Measurements from ENCODE around the gene FMO1. TPM values are rescaled to one million over a fixed set of nuclear protein-coding genes. Genes with fewer than 3 reads are reported as not detected.

Gene FMO1
- polyA plus RNA-seq (2011; rRNA removed): not detected in 2 replicates
- not detected in 2 replicates for polyA plus RNA-seq (2012; cell fraction: cytosol; rRNA removed)
- not detected in 2 replicates for polyA plus RNA-seq (2012; cell fraction: nucleus; rRNA removed)
- not detected in 3 replicates for polyA plus RNA-seq (2017; fragmentation: RNase III; extraction: RNeasy Plus Mini Kit Qiagen cat#74134 plus additional on column Dnase treatment)
- not detected in 2 replicates for polyA minus RNA-seq (2011; rRNA and poly(A)+ RNA removed)

- DNase-seq (ENCODE audit: low read depth in 1 of 2, low spot score in 1 of 2): no peak
- ChIA-PET CTCF (interaction anchor here (0.6 to 1.7 kb wide), 3 partner anchors 10 to 157 kb away, joined by 3 to 11 read pairs (median 4); partner anchors contain the start of gene FMO4), POLR2A (no interaction called here)
- Histone ChIP-seq H3K9me3 (no peaks in the 10 kb centered on the region), H3K4me2 (no peak within 1 kb of the TSS), H3K4me1 (no peaks in the 10 kb centered on the region), H3K4me3 (no peak within 1 kb of the TSS), H3K27ac (no peak within 1 kb of the TSS)
- WGBS (ENCODE audit: missing lambda C conversion rate): 49% methylated on average over 4 of the region's 4 CpGs
- ATAC-seq: no peak
- no peak for FAIRE-seq
- TF ChIP-seq FOSB (CRISPR knock-in tag; IDR thresholded peaks at IDR 0.05) (no peak), POLR2AphosphoS2 (conservative IDR thresholded peaks at IDR 0.05; ENCODE audit: low read length) (no peak), NFE2L2 (conservative IDR thresholded peaks at IDR 0.05; ENCODE audit: low read length) (no peak), RNF2 (IDR thresholded peaks at IDR 0.05; ENCODE audit: borderline replicate concordance, low read depth) (no peak), MAZ (IDR thresholded peaks at IDR 0.05; ENCODE audit: borderline replicate concordance, low read depth, low read length) (no peak), MAFK (IDR thresholded peaks at IDR 0.05; ENCODE audit: partially characterized antibody) (no peak), ZC3H11A (IDR thresholded peaks at IDR 0.05) (no peak), TP53 (CRISPR knock-in tag; IDR thresholded peaks at IDR 0.05) (no peak)
Observed at GRCh38 chr1:171248302-171248701, at the start of gene FMO1. Gene FMO1 (plus strand): TSS chr1:171248494. CDS start chr1:171258088, 9,594 bp downstream.

DNA sequence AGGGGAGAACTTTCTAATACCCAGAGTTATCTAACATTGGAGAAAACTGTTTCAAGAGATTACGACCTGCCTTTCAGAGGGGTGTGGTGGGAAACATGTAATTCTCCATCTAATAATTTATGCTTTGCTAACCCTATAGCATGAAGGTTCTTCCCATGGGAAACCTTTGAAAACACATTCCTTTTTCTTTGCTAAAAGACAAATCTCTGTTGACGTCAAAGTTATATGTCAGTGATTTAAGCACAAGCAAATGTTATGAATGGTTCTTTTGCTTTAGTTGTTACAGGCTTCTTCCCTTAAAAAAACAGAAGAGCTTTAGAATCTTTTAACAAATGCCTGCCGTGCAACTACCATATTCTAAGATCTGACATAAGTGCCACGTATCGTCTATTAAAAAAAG is 44.0 kb upstream of the FMO1 start:
- 46% methylated on average over 5 of the region's 5 CpGs for WGBS (ENCODE audit: missing lambda C conversion rate)
- POLR2A ChIA-PET: no interaction called here
- CTCF ChIA-PET: no interaction called here

GRCh38 chr1:171206204-171206977 is 41.9 kb upstream of the FMO1 start:
- H3K4me1 ChIP-seq: no peaks in the 10 kb centered on the region
- H3K9me3 ChIP-seq: no peaks in the 10 kb centered on the region
- no peak overlapping the region for H3K4me3 ChIP-seq
- DNase-seq (ENCODE audit: low read depth in 1 of 2, low spot score in 1 of 2) (no peak), FAIRE-seq (no peak), ATAC-seq (no peak)
- no peak overlapping the region for H3K27ac ChIP-seq
- H3K4me2 ChIP-seq: no peak overlapping the region
- CTCF ChIA-PET: interaction anchor here (1.1 to 1.5 kb wide), 2 partner anchors 9 to 21 kb away, joined by 3 to 4 read pairs; no protein-coding TSS in a partner anchor
- TF ChIP-seq, protein P1, sequence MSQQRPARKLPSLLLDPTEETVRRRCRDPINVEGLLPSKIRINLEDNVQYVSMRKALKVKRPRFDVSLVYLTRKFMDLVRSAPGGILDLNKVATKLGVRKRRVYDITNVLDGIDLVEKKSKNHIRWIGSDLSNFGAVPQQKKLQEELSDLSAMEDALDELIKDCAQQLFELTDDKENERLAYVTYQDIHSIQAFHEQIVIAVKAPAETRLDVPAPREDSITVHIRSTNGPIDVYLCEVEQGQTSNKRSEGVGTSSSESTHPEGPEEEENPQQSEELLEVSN (IDR thresholded peaks at IDR 0.05; ENCODE audit: borderline replicate concordance, low read depth): no peak
- TF ChIP-seq TFCP2L1 (CRISPR knock-in tag; IDR thresholded peaks at IDR 0.05): no peak
- 13% methylated on average over 3 of the region's 3 CpGs for WGBS (ENCODE audit: missing lambda C conversion rate)
- POLR2A ChIA-PET: no interaction called here

More for the DNA sequence above, 44.0 kb upstream of the FMO1 start:
- Histone ChIP-seq H3K9me3 (no peaks in the 10 kb centered on the region), H3K27ac (no peak overlapping the region), H3K4me3 (no peak overlapping the region), H3K4me2 (no peak overlapping the region), H3K4me1 (no peaks in the 10 kb centered on the region)
- ATAC-seq: no peak
- no peak for DNase-seq (ENCODE audit: low read depth in 1 of 2, low spot score in 1 of 2)
- TF ChIP-seq GATA3 (IDR thresholded peaks at IDR 0.05; ENCODE audit: borderline replicate concordance) (no peak), FOSB (CRISPR knock-in tag; IDR thresholded peaks at IDR 0.05) (no peak), TP53 (CRISPR knock-in tag; IDR thresholded peaks at IDR 0.05) (no peak), RCOR1 (IDR thresholded peaks at IDR 0.05; ENCODE audit: low read depth, low read length) (no peak), SMC3 (IDR thresholded peaks at IDR 0.05) (no peak)
- TF ChIP-seq, protein P2, sequence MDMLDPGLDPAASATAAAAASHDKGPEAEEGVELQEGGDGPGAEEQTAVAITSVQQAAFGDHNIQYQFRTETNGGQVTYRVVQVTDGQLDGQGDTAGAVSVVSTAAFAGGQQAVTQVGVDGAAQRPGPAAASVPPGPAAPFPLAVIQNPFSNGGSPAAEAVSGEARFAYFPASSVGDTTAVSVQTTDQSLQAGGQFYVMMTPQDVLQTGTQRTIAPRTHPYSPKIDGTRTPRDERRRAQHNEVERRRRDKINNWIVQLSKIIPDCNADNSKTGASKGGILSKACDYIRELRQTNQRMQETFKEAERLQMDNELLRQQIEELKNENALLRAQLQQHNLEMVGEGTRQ (IDR thresholded peaks at IDR 0.05): no peak
- FAIRE-seq: no peak

- no peak overlapping the region for H3K4me2 ChIP-seq
- no peak for FAIRE-seq
- H3K4me1 ChIP-seq: no peaks in the 10 kb centered on the region
- no peak for ATAC-seq
- H3K27ac ChIP-seq: no peak overlapping the region
- no peak for DNase-seq (ENCODE audit: low read depth in 1 of 2, low spot score in 1 of 2)
- 53% methylated on average over 1 of the region's 1 CpG for WGBS (ENCODE audit: missing lambda C conversion rate)
- TF ChIP-seq, protein P3, sequence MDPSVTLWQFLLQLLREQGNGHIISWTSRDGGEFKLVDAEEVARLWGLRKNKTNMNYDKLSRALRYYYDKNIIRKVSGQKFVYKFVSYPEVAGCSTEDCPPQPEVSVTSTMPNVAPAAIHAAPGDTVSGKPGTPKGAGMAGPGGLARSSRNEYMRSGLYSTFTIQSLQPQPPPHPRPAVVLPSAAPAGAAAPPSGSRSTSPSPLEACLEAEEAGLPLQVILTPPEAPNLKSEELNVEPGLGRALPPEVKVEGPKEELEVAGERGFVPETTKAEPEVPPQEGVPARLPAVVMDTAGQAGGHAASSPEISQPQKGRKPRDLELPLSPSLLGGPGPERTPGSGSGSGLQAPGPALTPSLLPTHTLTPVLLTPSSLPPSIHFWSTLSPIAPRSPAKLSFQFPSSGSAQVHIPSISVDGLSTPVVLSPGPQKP (IDR thresholded peaks at IDR 0.05; ENCODE audit: low read depth, low read length): no peak
- no peak for TF ChIP-seq TFCP2L1 (CRISPR knock-in tag; IDR thresholded peaks at IDR 0.05)
- no peak for TF ChIP-seq TP53 (CRISPR knock-in tag; IDR thresholded peaks at IDR 0.05)
- CTCF ChIA-PET: interaction anchor here (1.1 to 1.5 kb wide), 2 partner anchors 9 to 20 kb away, joined by 3 to 4 read pairs; no protein-coding TSS in a partner anchor
- no peaks in the 10 kb centered on the region for H3K9me3 ChIP-seq
- no peak overlapping the region for H3K4me3 ChIP-seq
- POLR2A ChIA-PET: no interaction called here
Observed at GRCh38 chr1:171206978-171207355, 41.3 kb upstream of the FMO1 start.

All from A549 (cell line).